Measurements from ENCODE around the gene NRG3.

- no peak for TF ChIP-seq POLR2AphosphoS5 (IDR thresholded peaks at IDR 0.05; ENCODE audit: low read depth, low read length)
- no peak for TF ChIP-seq POLR2A (IDR thresholded peaks at IDR 0.05; ENCODE audit: low read depth, low read length)
Measured at GRCh38 chr10:82609845-82610244, 734.9 kb downstream of the NRG3 start.

Measured in GM12891 (cell line).